Measurements from ENCODE around the gene COX6A2.
"Not testable (repeated sequence)": the region's sequence is repeated elsewhere in the genome, so short reads cannot be mapped to it uniquely, and the experiment has no call there.

The COX6A2 gene

DNA sequence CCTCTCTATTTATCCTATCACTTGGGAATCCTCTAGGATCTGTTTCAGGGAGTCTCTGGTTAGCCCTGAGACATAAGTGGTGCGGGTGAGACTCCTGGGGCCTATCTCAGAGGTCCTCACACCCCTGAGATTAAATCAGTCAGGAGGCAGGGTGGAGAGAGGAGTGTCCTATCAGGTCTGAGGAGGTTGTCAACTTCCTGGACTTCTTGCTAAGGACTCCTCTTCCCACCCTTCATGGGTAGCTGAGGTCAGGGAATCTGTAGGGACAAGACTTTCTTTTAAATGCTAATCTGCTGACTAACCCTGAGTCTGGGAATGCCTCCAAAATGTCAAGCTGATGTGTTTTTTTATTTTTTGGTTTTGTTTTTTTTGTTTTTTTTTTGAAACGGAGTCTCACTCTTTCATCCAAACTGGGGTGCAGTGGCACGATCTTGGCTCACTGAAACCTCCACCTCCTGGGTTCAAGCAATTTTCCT lies 24.5 kb upstream of the COX6A2 start:
- Histone ChIP-seq H3K36me3 (no peaks in the 10 kb centered on the region), H3K4me1 (peaks cover 14% of the 10 kb centered on the region), H3K4me3 (ENCODE audit: low read depth, low read length) (no peak overlapping the region), H3K9me3 (no peaks in the 10 kb centered on the region), H3K27me3 (no peaks in the 10 kb centered on the region)
- no peak for DNase-seq
- TF ChIP-seq, protein P1, sequence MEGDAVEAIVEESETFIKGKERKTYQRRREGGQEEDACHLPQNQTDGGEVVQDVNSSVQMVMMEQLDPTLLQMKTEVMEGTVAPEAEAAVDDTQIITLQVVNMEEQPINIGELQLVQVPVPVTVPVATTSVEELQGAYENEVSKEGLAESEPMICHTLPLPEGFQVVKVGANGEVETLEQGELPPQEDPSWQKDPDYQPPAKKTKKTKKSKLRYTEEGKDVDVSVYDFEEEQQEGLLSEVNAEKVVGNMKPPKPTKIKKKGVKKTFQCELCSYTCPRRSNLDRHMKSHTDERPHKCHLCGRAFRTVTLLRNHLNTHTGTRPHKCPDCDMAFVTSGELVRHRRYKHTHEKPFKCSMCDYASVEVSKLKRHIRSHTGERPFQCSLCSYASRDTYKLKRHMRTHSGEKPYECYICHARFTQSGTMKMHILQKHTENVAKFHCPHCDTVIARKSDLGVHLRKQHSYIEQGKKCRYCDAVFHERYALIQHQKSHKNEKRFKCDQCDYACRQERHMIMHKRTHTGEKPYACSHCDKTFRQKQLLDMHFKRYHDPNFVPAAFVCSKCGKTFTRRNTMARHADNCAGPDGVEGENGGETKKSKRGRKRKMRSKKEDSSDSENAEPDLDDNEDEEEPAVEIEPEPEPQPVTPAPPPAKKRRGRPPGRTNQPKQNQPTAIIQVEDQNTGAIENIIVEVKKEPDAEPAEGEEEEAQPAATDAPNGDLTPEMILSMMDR (IDR thresholded peaks at IDR 0.05; ENCODE audit: low read depth, low read length) = no peak

DNA sequence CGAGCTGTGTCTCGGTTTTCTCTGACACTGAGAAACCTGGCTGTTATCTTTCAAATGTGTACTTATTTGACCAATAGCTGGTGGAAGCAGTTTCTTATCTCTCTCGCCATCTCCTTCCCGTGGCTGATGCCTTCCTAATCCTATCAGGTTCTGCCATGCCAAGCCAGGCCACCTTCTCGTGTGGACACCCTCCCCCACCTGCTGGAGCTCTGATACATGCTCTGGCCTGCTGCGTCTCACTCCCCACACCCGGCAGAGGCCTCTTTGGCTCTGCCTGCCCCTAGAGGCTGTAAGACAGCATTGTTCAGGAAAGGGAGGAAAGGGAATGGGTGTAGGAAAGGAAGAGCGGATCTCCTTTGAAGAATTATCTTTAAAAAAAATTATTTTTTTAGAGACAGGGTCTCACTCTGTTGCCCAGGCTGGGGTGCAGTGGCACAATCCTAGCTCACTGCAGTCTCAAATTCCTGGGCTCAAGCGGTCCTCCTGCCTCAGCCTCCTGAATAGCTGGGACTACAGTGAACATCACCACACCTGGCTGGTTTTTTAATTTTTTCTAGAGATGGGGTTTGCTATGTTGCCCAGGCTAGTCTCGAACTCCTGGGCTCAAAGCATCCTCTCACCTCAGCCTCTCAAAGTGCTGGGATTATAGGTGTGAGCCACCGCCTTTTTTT lies 23.7 kb upstream of the COX6A2 start:
- Histone ChIP-seq H3K9me3 (no peaks in the 10 kb centered on the region), H3K4me3 (ENCODE audit: low read depth, low read length) (no peak overlapping the region), H3K36me3 (no peaks in the 10 kb centered on the region), H3K4me1 (peaks cover 14% of the 10 kb centered on the region), H3K27me3 (no peaks in the 10 kb centered on the region)
- DNase-seq = peak; percentile 78
- TF ChIP-seq, protein P1 (IDR thresholded peaks at IDR 0.05; ENCODE audit: low read depth, low read length) = peak; percentile 73

DNA sequence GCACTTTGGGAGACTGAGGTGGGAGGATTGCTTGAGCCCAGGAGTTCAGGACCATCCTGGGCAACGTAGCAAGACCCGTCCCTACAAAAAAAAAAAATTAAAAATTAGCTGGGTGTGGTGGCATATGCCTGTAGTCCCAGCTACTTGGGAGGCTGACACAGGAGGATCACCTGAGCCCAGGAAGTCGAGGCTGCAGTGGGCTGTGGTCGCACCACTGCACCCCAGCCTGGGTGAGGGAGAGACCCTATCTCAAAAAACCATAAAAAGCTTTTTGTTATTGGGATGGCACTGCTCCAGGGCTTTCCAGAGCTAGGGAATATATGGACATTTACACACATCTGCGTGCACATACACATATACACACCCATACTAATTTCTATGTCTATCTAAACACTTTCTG lies 23.0 kb upstream of the COX6A2 start:
- H3K4me1 ChIP-seq = peaks cover 14% of the 10 kb centered on the region

DNA sequence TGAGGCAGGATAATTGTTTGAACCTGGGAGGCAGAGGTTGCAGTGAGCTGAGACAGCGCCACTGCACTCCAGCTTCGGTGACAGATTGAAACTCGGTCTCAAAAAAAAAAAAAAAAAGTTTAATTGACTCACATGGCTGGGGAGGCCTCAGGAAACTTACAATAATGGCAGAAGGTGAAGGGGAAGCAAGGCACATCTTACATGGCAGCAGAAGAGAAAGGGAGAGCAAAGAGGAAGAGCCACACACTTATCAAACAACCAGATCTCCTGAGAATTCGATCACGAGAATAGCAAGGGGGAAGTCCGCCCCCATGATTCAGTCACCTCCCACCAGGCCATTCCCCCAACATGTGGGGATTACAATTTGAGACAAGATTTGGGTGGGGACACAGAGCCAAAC lies 17.8 kb upstream of the COX6A2 start:
- H3K9me3 ChIP-seq; DNase-seq; H3K36me3 ChIP-seq; H3K4me3 ChIP-seq (ENCODE audit: low read depth, low read length); H3K4me1 ChIP-seq; H3K27me3 ChIP-seq: not testable (repeated sequence)

More for the DNA sequence above, 23.0 kb upstream of the COX6A2 start:
- TF ChIP-seq, protein P1 (IDR thresholded peaks at IDR 0.05; ENCODE audit: low read depth, low read length) = no peak
- DNase-seq = no peak
- H3K36me3 ChIP-seq = no peaks in the 10 kb centered on the region
- H3K9me3 ChIP-seq = no peaks in the 10 kb centered on the region
- no peaks in the 10 kb centered on the region for H3K27me3 ChIP-seq
- no peak overlapping the region for H3K4me3 ChIP-seq (ENCODE audit: low read depth, low read length)

DNA sequence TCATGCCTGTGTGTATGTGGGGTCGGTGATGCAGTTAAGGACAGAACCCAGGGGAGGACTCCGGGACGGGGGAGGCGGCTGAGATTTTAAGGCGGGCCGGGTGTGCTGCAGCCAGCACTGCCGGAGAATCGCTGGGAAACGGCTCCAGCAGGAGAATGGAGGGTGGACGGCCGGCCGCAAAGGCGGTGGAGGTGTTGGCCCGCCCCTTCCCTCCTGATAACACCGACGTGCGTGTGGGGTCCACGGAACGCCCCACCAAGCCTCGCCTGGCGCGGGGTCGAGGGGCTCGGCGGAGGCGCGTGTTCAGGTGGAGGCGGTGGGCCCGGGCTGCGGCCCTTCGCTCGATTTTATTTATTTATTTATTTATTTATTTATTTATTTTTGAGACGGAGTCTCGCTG lies 13.8 kb upstream of the COX6A2 start:
- Histone ChIP-seq H3K4me1 (no peaks in the 10 kb centered on the region), H3K9me3 (no peaks in the 10 kb centered on the region), H3K27me3 (no peaks in the 10 kb centered on the region), H3K36me3 (no peaks in the 10 kb centered on the region), H3K4me3 (ENCODE audit: low read depth, low read length) (peak overlapping the region; percentile 73)
- no peak for DNase-seq
- TF ChIP-seq, protein P1 (IDR thresholded peaks at IDR 0.05; ENCODE audit: low read depth, low read length) = no peak

DNA sequence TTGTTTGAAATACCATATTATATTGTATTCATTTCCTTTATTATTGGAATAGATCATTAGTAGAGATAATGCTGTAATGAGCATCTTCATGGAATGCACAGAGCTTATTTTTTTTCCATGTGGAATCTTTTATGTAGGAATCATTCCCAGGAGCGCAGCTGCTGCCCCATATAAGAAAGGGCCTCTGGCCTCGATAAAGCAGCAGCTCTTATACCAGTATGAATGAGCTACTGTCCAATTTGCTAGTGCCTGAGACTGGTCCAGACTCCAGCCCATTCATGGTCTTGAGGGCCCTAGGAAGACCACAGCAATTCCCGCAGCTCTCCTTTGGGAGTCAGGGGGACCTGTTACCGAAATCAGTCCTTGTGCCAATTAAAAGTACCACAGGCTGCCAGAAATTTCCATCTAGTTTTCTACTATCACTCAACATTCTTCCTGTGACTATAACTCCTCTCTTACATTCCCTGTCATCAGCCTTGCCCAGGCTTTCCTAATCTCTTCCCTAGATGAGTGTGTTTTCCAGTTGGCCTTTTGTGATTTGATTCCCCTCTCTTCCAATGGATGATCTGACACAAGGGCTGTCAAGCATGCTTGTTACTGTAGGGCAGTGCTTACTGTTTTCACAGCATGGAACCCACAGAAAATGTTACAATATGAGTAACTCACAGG lies 12.5 kb upstream of the COX6A2 start:
- no peak for DNase-seq

More for the DNA sequence above, 12.5 kb upstream of the COX6A2 start:
- Histone ChIP-seq H3K4me1 (no peaks in the 10 kb centered on the region), H3K27me3 (no peaks in the 10 kb centered on the region), H3K36me3 (no peaks in the 10 kb centered on the region), H3K9me3 (no peaks in the 10 kb centered on the region), H3K4me3 (ENCODE audit: low read depth, low read length) (no peak overlapping the region)
- TF ChIP-seq, protein P1 (IDR thresholded peaks at IDR 0.05; ENCODE audit: low read depth, low read length) = no peak
